GM18868 (cell line): ENCODE results near the gene SOX30.

Experiments used
- ATAC-seq: cut with Tn5 transposase; IDR thresholded peaks from one replicate; pipeline ENCODE4 v1.9.1; 2021; ENCODE audit warnings: mild to moderate bottlenecking, moderate library complexity; ENCODE audit not compliant: unreplicated experiment

Gene SOX30

GRCh38 chr5:157610990-157611389 lies 41.2 kb downstream of the SOX30 start:
- no peak for ATAC-seq

GRCh38 chr5:157608972-157609565 lies 43.2 kb downstream of the SOX30 start:
- no peak for ATAC-seq

GRCh38 chr5:157607371-157608161 lies 44.7 kb downstream of the SOX30 start:
- no peak for ATAC-seq

DNA sequence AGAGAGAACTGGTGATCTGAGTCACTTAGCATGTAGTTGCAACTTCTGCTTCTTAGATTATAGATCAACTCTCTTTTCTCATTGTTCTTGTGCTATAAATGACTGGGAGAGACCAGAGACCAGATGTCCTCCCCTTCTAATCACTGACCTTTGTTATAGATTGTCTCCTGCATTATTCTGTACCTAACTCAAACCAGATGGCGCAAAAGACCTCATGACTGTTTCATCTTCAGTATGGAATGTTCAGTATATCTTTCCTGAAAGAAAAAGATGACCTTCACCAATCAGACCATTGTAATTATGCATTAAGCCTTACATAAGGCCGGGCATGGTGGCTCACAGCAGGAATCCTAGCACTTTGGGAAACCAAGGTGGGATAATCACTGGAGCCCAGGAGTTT lies 46.2 kb downstream of the SOX30 start:
- no peak for ATAC-seq

DNA sequence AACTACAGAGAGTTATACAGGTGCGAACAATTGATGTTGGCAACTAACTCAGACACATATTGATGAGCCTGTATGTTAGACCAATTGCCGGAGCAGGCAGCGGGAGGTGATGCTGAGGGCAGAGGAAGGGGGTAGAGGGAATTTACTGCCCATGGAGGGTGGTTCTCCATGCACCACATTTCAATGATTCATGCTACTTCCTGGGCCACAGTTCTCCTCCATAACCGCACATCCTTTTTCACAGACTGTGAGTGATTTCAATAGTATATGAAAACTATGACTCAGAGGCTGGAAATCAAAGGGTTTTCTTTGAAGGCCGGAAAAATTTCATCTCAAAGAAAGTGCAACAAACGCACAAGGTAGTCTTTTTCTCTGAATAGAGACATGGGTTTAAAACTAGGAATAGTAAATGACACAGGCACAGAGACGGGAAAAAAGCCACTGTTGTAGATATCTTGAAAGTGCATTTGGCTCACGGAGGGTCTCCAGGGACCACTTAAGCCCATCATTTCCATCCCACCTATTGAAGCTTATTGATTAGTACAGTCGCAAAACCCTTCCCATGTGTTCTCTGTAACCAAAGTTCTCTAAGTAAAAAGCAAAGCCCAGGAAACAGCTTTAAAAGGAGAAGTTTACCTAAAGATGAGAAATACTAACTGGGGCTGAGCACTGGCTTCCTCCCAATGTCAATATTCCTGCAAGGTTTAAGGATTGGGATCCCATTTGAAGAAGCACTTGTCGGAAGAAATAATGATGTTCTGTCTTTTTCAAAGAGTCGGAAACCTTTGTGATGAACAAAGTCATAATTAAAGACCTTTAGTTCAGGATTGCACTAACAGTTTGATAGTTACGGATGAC lies 48.7 kb downstream of the SOX30 start:
- ATAC-seq, result peak; percentile 49

- peak; percentile 68 for ATAC-seq
Measured at GRCh38 chr5:157602505-157602904, 49.7 kb downstream of the SOX30 start.

DNA sequence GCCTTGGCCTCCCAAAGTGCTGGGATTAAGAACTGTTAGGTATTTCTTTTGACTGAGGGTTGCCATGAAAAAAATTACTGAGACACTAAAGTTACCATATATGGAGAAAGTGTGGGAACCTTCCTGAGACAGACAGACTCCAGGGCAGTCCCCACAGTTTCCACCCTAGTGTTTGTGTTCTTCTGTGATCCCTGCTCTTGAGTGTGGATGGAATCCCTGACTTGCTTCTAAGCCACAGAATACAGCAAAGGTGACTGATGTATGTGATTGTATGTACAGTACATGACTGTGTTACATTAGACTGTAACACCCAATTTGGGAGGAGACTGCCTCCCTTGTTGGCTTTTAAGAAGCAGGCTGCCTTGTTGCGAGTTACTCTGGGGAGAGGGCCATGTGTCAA lies 52.0 kb downstream of the SOX30 start:
- no peak for ATAC-seq

DNA sequence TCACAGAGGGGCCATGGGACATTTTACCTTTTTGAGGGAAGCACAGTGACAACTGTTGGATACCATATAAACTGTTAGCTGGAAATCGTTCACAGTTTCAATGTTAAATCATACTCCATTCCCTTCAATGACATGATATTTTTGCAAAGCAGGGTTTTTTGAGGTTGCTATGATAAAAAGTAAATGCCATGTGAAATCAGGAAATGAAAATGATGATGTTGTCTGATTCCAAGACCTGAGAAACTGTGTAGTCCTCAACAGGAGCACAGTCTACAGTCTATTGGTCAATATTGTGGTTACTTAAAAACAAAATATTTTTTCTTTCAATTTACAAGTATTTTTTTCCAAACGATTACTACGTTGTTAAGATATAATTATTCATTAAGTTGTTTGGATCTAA lies 52.7 kb downstream of the SOX30 start:
- ATAC-seq, result no peak

DNA sequence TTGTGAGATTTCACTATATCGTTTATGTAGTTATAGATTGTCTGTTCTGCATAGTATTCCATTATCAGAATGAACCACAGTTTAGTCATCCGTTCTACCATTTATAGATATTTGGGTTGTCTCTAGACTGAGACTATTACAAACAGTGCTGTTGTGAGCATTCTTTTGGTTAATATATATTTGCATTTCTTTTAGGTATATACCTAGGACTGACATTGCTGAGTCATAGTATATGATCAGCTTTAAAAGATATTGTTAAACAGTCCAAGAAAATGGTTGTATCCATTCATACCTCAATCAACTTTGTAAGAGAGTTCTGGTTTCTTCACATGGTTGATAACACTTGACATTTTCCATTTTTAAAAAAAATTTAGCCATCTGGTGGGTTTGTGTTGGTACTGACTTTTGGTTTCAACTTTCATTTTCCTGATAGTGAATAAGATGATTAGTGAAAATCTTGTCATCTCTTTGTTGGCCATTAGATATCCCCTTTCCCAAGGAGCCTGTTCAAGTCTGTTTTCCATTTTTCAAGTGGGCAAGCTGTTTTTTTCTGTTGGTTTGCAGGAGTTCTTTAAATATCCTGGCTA lies 53.8 kb downstream of the SOX30 start:
- no peak for ATAC-seq

GRCh38 chr5:157597277-157597676 lies 55.0 kb downstream of the SOX30 start:
- ATAC-seq, result no peak

- peak; percentile 70 for ATAC-seq
Measured at GRCh38 chr5:157596487-157596886, 55.8 kb downstream of the SOX30 start.

DNA sequence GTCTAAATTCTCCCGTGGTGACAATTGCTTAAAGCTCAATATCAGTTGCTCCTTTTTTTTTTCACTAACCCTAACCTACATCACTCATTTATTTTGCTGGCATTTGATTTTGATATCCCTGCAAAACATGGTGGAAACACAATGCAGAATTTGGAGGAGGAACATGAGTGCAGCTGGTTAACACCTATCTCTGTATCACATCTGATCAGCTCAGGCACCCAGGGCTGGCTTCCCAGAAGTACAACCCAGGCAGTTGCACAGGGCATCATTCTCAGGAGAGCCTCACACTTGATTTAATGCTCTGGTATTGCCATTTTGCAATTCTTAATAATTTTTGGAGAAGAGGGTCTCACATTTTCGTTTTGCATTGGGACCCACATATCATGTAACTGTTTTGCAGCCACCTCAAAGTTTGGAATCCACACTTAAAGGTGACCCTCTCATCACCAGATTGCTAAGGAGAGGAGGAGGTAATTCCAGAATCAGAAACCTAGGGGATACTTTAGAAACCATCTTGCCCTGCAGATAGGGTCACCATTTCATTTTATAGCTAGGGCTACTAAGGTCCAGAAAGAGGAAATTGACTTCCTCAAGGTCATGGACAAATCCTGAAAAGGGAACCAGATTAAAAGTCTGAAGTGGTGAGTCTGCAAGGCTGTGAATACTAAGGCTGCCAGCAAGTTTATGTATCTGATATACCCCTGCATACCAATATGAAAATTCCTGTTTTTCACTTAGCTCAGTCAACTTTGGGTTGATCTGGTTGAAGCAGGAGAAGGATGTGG lies 57.4 kb downstream of the SOX30 start:
- ATAC-seq, result no peak

GRCh38 chr5:157594257-157594656 lies 58.0 kb downstream of the SOX30 start:
- peak; percentile 33 for ATAC-seq

GRCh38 chr5:157593052-157593757 lies 59.0 kb downstream of the SOX30 start:
- no peak for ATAC-seq

DNA sequence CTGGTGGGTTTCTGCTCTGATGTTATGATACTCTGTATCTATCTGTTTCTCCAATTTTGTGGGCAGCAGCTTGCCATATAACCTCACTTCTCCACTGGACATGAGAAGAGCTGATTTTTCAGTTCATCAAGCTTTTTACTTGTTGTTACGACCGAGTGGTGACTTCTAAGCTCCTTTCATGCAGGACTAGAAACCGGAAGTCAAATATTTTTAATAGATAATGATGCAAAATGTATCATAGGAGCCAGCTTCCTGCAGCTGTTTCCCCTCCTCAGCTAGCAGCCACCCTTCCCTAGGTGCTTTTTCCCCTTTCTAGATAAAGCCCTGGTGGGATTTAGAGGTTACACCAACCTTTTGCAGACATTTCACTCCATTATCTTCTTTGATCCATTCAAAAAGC lies 59.6 kb downstream of the SOX30 start:
- ATAC-seq, result no peak

DNA sequence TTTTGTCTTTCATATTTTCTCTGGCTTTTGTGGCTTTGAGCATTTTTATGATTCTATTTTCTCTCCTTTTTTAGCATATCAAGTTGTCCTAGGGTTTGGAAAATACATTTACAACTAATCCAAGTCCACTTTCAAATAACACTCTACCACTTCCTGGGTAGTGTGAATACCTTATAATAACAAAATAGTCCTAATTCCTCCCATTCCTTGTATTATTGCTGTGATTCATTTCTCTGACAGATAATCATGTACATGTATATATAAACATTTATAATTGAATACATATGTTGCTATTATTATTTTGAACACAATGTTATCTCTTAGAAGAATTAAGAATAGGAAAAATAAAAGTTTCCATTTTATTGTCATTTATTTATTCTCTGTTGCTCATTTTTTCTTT lies 61.8 kb downstream of the SOX30 start:
- ATAC-seq, result no peak

GRCh38 chr5:157584628-157585027 lies 67.6 kb downstream of the SOX30 start:
- no peak for ATAC-seq

DNA sequence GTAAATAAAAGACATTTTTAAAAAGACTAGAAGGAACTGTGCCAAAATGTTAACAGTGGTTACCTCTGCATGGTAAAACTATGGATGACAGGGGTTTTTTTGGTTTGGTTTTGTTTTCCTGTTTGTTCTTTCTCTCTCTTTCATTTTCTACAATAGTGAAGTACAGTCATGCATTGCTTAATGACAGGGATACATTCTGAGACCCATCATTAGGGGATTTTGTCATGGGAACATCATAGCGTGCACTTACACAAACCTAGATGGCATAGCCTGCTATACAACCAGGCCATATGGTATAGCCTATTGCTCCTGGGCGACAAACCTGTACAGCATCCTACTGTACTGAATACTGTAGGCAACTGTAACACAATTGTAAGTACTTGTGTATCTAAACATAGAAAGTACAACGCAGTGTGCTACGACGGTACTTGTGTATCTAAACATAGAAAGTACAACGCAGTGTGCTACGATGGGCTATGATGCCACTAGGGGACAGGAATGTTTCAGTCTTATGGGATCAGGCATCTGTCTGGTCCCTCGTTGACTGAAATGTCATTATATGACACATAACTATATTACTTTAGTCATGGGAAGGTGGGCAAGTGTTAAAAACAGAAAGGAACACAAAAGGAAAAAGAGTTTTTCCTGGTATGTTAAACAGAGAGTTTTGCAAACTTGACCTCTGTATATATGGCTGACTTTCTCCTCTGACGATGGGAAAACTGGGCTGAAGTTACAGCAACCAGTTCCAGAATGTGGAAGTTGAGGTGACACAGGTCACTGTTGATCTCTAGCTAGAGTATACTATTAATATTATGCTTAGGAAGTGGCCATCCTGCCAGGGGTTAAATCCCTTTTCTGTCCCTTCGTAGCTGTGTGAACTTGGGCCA lies 69.3 kb downstream of the SOX30 start:
- peak; percentile 88 for ATAC-seq

DNA sequence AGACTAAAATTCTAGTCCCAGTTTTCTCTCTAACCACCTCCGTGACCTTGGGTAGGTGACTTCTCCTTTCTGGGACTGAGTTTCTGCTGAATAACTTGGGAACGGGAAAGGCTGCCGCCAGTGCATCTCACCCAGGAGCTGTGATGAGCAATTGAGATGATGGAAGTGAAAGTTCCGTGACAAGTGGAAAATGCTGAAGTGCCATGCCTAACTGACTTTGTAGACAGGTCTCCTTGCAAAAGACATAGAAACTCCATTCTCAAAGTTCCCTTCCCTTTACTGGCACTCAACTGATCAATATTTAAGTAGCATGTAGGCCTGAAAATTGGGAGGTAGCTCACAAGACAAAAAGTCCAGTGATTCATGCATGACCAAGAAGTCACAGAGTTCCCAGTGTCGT lies 70.3 kb downstream of the SOX30 start:
- ATAC-seq, result no peak
